PC-9 (cell line): ENCODE data around the gene FLT3. TPM values are rescaled to one million over a fixed set of nuclear protein-coding genes. Genes with fewer than 3 reads are reported as not detected.
"Not testable (repeated sequence)": the region's sequence is repeated elsewhere in the genome, so short reads cannot be mapped to it uniquely, and the experiment has no call there.

ENCODE experiments used
- BruUV-seq: library from RNA; stranded (reverse); fragments of 400-500 nt; replicated peaks from 2 replicates; lab custom pipeline; 2021; lab: Mats Ljungman, UMichigan
- CTCF ChIA-PET: fragments of 300-600 bp; sonication (Branson Sonifier 250); formaldehyde crosslinking; loops from one replicate; lab custom pipeline; 2022; ENCODE audit warnings: antibody characterized with exemption; lab: Charles Lee
- POLR2A ChIA-PET: fragments of 300-600 bp; sonication (Branson Sonifier 250); formaldehyde crosslinking; loops from one replicate; lab custom pipeline; 2022; ENCODE audit warnings: antibody characterized with exemption; ENCODE audit not compliant: unreplicated experiment; lab: Charles Lee
- DNase-seq, 2 experiments: peaks; one replicate each; pipeline versions ENCODE4 v3.0.0 to v3.0.0-alpha.2; 2015 to 2022; ENCODE audit warnings: mixed read lengths in 1 of 2
- H2AFZ ChIP-seq: fragments of 200-600 bp; sonication (generic); 2 replicates; pipeline ENCODE4 v1.8.1; 2017; ENCODE audit warnings: antibody characterized with exemption
- H3F3A ChIP-seq: fragments of 200-600 bp; sonication (generic); 2 replicates; pipeline ENCODE4 v1.8.1; 2017; ENCODE audit warnings: antibody characterized with exemption, mild to moderate bottlenecking, low read depth; ENCODE audit not compliant: insufficient read depth
- H3K27ac ChIP-seq: fragments of 200-600 bp; sonication (generic); 2 replicates; pipeline ENCODE4 v1.6.1; 2016; ENCODE audit warnings: mixed run types
- H3K27me3 ChIP-seq: fragments of 200-600 bp; sonication (generic); 2 replicates; pipeline ENCODE4 v1.6.1; 2016; ENCODE audit warnings: low read depth, mixed run types; ENCODE audit not compliant: insufficient read depth
- H3K36me3 ChIP-seq: fragments of 200-600 bp; sonication (generic); 2 replicates; pipeline ENCODE4 v1.6.1; 2016; ENCODE audit warnings: low read depth, mixed run types
- H3K4me1 ChIP-seq: fragments of 200-600 bp; sonication (generic); replicated peaks from 2 replicates; pipeline ENCODE4 v1.6.1; 2016; ENCODE audit warnings: mixed run types; ENCODE audit not compliant: insufficient read depth
- H3K4me2 ChIP-seq: fragments of 200-600 bp; sonication (generic); 2 replicates; pipeline ENCODE4 v1.6.1; 2017; ENCODE audit warnings: mixed run types
- H3K4me3 ChIP-seq: fragments of 200-600 bp; sonication (generic); 2 replicates; pipeline ENCODE4 v1.6.1; 2016; ENCODE audit warnings: mixed run types
- H3K79me2 ChIP-seq: fragments of 200-600 bp; sonication (generic); 2 replicates; pipeline ENCODE4 v1.6.1; 2017; ENCODE audit warnings: low read depth, mixed run types
- H3K9me2 ChIP-seq: fragments of 200-600 bp; sonication (generic); 2 replicates; pipeline ENCODE4 v1.8.1; 2017; ENCODE audit warnings: mild to moderate bottlenecking; ENCODE audit not compliant: insufficient read depth
- H3K9me3 ChIP-seq: fragments of 200-600 bp; sonication (generic); 2 replicates; pipeline ENCODE4 v1.8.1; 2016; ENCODE audit warnings: low read depth; ENCODE audit not compliant: insufficient read depth
- H4K20me1 ChIP-seq: fragments of 200-600 bp; sonication (generic); 2 replicates; pipeline ENCODE4 v1.8.1; 2017; ENCODE audit not compliant: insufficient read depth
- CTCF ChIP-seq: fragments of 200-600 bp; sonication (generic); conservative IDR thresholded peaks from 2 replicates; pipeline ENCODE4 v1.6.1; 2017; ENCODE audit warnings: mixed run types, antibody characterized with exemption, mild to moderate bottlenecking, moderate library complexity
- EZH2 ChIP-seq: fragments of 200-600 bp; sonication (generic); IDR thresholded peaks from 2 replicates; pipeline ENCODE4 v1.8.0; 2017; ENCODE audit warnings: antibody characterized with exemption, low read depth
- intact Hi-C: fragments of 100-400 bp; cut with micrococcal nuclease; formaldehyde crosslinking; loops from one replicate; pipeline ENCODE4 v1.10.0; 2022; ENCODE audit not compliant: unreplicated experiment
- total RNA-seq: library from RNA; stranded (reverse); gene quantifications from 2 replicates; pipeline ENCODE4 v1.2.3, GENCODE V29; 2021

The FLT3 gene
- total RNA-seq, 1 experiment from 2014 or later = not detected

DNA sequence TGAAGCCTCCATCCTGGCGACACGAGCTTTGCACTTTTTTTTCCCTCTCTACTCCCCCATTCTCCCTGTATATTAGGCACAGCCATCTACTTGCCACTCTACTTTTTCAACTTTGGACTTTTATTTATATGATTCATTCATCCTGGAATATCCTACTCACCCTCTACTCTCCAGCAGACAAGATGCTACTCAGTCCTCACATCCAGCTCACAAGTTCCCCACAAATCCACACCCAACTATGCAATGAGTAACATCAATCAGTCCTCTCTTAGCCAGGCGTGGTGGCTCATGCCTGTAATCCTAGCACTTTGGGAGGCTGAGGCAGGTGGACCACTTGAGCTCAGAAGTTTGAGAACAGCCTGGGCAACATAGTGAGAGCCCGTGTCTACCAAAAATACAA lies 88.0 kb downstream of the FLT3 start:
- H3K27ac ChIP-seq = no peak overlapping the region
- no TSS peak for BruUV-seq
- no peaks in the 10 kb centered on the region for H3K79me2 ChIP-seq
- no peaks in the 10 kb centered on the region for H3K36me3 ChIP-seq
- H3K4me1 ChIP-seq = 0 out of 2 replicates have a peak, but pooled peaks cover 3% of the 10 kb centered on the region
- H3K9me2 ChIP-seq = no peaks in the 10 kb centered on the region
- peaks cover 20% of the 10 kb centered on the region for H3K27me3 ChIP-seq
- H4K20me1 ChIP-seq = no peaks in the 10 kb centered on the region
- no peak overlapping the region for H2AFZ ChIP-seq
- no peak overlapping the region for H3K4me2 ChIP-seq
- CTCF ChIA-PET = no interaction called here
- TF ChIP-seq EZH2 (no peak), CTCF (no peak)
- no peaks in the 10 kb centered on the region for H3K9me3 ChIP-seq
- intact Hi-C loops = no loop called here
- no peak overlapping the region for H3K4me3 ChIP-seq
- POLR2A ChIA-PET = no interaction called here
- DNase-seq = no peak
- no peaks in the 10 kb centered on the region for H3F3A ChIP-seq

DNA sequence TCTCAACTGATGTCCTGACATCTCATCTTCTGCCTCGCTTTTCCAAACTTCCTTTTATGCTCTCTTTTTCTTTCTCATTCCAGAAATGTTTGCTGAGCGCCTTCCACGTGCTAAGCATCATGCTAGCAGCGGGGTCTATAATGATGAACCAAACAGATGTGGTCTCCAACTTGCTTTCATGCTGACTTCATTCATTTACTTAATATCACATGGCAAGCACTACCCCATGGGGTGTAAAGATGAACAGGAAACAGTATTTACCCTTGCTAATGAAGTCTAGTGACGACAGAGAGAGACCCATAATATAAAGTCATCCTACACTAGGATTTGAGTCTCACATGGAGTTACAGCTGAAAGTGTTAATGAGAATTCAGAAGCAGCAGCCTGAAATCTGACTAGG lies 90.3 kb downstream of the FLT3 start:
- Histone ChIP-seq H3K36me3 (no peaks in the 10 kb centered on the region), H3K27me3 (peaks cover 4% of the 10 kb centered on the region; the same call in 1 of the 2 replicates), H3K9me2 (no peaks in the 10 kb centered on the region), H3K4me3 (no peak overlapping the region), H4K20me1 (no peaks in the 10 kb centered on the region), H3K27ac (no peak overlapping the region), H3K4me1 (0 out of 2 replicates have a peak, but pooled peaks cover 3% of the 10 kb centered on the region), H3K79me2 (no peaks in the 10 kb centered on the region), H3K9me3 (no peaks in the 10 kb centered on the region), H3F3A (no peaks in the 10 kb centered on the region), H2AFZ (no peak overlapping the region), H3K4me2 (no peak overlapping the region)
- intact Hi-C loops = no loop called here
- CTCF ChIA-PET = no interaction called here
- no peak for TF ChIP-seq EZH2
- TF ChIP-seq CTCF = no peak
- BruUV-seq = no TSS peak
- DNase-seq = no peak
- POLR2A ChIA-PET = no interaction called here

GRCh38 chr13:28005016-28005415 lies 95.4 kb downstream of the FLT3 start:
- H3K79me2 ChIP-seq, intact Hi-C loops, H3K4me1 ChIP-seq, H3K27ac ChIP-seq, H3K36me3 ChIP-seq, H3K4me3 ChIP-seq, H2AFZ ChIP-seq, H3F3A ChIP-seq, H3K9me2 ChIP-seq, H3K27me3 ChIP-seq, CTCF ChIA-PET, BruUV-seq, H3K4me2 ChIP-seq, H3K9me3 ChIP-seq, DNase-seq, H4K20me1 ChIP-seq, POLR2A ChIA-PET: not testable (repeated sequence)
